Stimulated activated CD4-positive, alpha-beta T cell treated with anti-CD3 and anti-CD28 coated beads, Interleukin-1b, Interleukin-23, amount 100 ng/mL, for 4 hours (primary cell): Measurements from ENCODE around the gene NOS1.
"Not testable (repeated sequence)": the region's sequence is repeated elsewhere in the genome, so short reads cannot be mapped to it uniquely, and the experiment has no call there.

Experiments used
- DNase-seq, 2 donors: peaks; one replicate each; pipeline ENCODE4 v3.0.0-alpha.2; 2020; ENCODE audit warnings: low read depth in 2 of 2

The NOS1 gene

DNA sequence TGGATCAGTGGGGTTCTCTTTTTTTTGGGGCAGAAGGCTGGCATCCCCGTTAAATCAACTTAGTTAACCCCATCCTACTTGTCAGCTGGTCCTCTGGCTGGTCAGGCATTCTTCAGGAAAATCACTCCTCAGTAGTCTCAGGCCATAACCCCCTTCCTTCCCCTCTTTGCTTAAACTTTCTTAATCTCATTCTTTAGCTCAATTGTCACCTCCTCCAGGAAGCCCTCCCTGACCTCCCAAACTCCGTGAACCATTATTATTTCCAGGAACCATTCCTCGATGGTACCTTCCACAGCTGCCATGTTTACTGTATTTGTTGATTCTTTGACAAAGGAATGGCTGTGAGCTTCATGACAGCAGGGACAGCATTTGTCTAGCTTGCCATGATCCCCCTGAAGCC is 98.7 kb downstream of the NOS1 start:
- no peak for DNase-seq

DNA sequence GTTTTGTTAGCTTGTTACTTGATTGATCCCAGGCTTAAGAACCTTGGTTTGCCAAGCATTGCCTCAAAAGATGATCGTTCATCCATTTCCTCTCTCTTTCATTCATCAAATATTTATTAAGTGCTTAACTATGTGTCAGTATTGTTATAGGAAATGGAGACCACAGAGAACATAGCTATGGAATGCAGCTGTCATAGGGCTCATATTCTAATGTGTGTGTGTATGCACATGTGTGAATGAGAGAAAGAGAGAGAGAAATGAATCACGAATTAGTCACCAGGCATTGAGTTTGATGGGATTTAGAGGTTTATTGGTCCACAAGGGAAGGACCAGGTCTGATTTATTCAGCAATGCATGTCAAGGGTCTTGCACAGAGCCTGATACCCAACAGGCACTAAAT is 100.2 kb downstream of the NOS1 start:
- no peak for DNase-seq

DNA sequence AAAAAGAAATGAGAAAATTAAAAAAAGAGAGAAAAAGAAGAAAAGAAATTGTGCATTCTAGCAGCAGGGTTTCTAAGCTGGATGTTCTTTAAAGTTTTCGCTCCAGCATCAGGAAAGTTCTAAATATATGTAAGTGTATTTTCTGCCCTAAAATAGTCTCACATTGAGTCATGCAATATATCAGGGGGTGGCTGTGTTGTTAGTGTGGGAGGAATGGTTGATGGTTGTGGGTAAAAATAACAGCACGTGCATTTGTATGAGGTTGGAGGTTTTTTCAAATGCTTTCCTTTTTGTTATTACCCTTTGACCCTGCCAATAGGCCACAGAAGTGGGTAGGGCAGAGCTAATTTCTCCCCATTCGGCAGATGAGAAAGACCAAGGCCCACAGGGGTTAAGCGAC is 106.0 kb downstream of the NOS1 start:
- DNase-seq, result no peak

DNA sequence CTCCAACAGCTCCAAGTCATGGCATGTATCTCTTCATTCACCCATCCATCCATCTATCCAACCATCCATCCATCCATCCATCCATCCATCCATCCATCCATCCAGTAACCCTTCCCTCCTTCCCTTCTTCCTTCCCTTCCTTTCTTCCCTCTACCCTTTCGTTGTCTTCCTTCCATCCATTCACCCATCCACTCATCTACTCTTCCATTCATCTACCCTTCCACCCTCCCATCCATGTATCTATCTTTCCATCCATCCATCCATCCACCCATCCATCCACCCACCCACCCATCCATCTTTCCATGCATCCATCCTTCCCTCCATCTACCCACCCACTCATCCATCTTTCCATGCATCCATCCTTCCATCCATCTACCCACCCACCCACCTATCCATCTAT is 117.9 kb downstream of the NOS1 start:
- DNase-seq, result no peak

DNA sequence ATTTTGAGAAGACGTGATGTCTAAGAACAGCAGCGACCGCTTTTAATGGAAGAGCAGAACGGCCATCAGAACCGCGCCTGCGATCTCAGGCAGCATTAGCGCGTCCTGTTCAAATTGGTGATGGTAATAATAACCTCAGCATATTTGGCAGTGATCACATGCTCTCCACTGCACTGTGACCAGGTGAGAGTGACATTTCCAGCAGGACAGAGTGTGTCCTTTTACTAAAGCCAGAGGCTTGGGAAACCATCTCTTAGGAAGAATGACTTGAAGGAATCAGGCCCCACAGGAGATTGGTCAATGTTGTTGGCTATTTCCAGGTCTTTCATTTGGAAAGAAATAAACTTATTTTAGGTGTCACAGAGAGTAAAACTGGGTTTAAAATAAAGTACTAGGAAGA is 119.7 kb downstream of the NOS1 start:
- DNase-seq, result no peak

DNA sequence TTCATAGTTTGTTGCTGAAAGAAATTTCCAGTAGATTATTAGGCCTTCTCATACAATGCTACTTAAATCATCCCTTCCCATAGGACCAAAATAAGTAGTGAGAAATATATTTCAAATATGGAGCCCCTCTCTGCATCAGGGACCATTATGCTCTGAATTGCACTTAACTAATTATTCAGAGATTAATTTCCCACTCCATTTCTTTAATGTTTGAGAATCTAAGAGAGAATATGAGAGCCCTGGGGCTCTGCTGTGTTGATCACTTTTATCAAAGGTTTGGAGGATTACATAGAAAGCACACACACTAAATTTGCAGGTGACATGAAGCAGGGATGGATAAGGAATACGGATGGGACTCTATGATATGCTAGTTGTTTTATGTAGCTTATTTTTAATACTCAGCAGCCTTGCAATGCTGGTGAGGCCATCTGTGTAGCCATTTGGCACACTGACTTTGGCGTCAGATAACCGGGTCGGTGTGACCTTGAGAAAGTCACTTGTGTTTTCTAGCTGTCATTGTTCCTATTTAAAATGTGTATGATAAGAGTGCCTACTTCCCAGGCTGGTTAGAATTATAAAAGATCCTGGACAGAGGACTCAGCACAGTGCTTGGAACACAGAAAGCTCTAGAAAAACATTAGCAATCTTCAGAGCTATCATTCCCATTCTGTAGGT is 121.2 kb downstream of the NOS1 start:
- DNase-seq, result no peak

DNA sequence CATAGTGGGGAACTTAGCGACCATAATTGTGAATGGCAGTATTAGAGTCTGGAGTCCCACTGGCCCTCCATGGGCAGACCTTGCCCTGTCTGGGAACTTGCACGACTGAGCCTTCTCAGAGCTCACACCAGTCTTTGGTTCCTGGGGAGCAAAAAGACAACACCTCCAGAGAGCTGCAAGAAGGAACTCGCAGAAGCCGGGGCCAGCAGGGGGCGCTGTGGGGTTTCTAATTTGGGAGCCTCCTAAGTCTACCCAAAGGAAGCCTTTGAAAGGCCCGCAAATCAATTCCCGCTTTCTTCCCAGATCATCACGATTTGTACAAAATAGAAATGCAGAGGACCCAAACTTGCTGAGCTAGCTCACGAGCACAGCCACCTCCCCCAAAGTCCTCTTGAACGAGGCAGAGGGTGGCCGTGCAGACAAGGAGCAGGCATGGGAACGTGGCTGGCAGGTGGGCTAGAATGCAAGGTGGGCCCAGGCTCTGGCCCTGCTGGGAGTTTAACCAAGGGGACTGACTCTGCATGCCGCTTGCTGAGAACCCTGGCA is 124.9 kb downstream of the NOS1 start:
- DNase-seq, result peak; percentile 69 to 73

DNA sequence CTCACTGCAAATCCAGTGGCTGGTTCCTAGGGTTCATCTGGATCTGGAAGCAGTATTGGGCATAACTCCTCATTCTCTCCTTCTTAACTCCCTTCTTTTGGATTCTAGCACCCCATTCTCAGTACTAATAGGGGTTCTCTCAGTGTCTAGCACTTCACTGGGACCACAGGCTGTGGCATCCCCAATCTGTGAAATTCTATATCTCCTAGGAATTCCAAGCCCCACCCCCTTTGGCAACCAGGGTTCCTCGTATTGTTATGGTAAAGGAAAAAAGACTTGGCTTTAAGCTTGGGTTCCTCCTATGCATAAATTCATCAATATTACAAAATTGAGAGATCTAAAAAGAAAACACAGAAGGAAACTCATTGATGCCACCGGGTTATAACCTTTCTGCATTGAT is 126.2 kb downstream of the NOS1 start:
- no peak for DNase-seq

DNA sequence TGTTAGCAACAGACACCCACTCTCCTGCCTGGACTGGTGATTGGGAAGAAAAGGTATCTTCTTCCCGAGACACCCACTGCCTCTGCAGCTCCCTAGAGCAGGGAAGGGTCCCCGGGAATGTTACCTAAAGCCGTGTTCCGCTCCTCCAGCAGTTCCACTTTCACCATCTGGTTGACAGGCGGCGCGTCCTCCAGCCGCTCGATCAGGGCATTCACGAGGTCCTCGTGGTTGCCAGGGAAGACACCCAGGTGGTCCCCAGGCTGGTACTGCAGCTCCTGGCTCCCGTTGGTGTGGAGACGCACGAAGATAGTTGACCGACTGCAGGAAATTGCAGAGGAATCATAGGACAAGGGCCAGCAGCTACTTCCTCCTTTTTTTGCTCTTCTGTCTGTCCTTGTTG is 127.0 kb downstream of the NOS1 start:
- DNase-seq, result no peak

DNA sequence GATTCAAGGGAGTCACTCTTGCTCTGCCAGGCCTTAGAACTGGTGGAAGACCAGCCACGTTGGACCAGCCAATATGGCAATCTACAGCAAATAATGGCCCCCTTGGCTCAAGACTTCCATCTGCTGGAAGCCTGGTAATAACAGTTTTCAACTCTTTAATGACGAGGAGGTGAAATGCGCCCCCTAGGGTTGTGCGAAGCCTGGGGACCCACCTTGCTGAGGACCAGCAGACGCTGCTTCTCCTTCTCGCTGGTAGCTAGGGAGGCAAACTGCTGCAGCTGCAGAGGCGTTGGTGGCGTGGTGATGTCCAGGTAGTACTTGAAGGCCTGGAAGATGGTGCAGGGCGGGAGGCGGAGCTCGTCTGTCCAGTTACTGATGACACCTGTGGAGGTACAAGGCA is 129.7 kb downstream of the NOS1 start:
- no peak for DNase-seq

DNA sequence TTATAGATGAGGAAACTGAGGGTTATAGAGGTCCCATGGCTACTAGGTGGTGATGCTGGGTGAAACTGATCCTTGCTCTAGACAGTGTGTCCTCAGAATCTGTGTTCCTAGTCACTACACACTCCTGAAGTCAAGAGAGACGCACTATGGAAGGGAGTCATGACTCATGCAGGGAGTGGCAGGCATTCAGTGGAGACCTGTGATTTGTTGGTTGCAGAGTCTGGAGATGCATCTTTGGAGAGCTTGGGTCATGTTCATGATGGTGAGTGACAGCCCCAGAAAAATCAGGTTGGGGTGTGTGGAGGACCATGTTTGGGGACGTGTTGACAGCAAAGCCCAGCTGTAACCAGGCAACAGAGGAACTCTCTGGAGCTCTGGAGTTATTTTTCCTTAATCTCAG is 133.2 kb downstream of the NOS1 start:
- DNase-seq, result no peak

DNA sequence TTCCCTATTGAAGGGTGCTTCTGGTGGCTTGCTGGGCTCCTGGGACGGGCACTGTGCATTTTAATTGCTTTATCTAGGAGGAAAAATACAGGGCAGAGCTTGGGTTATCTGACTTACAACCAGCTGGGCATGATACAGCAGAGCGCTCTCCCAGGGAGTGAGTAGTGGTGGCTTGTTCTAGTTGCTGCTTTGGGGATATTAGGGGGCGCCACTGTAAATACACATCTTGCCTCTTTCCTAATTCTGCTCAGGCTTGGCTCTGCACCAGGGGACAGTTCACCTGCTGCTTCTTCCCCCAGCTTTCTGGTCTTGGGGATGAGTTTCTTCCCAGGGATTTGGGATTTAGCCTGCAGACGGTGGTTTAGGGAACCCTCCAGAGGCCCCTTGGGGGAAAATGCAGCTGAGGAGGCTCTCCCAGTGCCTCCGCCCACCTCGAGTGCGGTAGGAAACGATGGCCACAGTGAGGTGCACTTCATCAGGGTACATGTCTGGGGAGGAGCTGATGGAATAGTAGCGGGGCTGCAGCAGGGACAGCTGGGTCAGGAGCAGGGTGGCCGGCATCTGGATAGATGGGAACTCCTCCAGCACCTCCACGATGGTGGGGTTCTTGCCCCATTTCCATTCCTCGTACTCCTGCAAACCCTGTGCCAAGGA is 134.3 kb downstream of the NOS1 start:
- DNase-seq, result no peak

DNA sequence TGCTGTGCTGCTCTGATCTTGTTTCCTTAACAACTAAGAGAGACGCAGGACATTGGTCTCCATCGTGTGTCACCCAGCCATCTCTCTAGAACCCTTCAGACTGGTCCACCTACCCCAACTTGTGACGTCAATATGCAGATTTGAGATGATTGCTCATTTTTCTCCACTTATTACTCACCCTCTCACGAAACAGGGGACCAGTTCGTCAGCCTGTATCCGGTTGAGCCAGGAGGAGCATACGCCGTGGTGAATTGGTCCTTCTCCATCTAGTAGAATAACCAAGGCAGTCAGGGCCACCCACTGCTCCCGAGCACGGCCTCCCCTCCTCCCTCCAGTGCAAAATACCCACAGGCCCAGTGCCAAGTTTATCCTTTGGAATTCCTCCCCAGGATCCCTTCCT is 134.9 kb downstream of the NOS1 start:
- DNase-seq, result no peak

DNA sequence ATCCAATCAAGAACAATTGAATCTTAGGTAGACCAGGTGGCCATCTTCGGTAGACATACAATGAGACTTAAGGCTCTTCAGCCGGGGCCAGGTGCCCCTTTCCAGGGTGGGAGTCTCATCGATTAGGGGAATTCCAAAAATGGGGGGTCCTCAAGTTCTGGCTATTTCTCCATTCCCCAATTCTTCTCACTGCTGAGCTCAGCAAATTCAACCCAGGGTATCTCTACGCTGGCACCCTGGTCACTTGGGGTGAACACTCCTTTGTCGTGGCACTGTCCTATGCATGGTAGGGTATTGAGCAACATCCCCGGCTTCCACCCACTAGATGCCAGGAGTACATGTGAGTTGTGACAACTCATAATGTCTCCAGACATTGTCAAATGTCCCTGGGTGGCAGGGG is 136.2 kb downstream of the NOS1 start:
- DNase-seq, result no peak

DNA sequence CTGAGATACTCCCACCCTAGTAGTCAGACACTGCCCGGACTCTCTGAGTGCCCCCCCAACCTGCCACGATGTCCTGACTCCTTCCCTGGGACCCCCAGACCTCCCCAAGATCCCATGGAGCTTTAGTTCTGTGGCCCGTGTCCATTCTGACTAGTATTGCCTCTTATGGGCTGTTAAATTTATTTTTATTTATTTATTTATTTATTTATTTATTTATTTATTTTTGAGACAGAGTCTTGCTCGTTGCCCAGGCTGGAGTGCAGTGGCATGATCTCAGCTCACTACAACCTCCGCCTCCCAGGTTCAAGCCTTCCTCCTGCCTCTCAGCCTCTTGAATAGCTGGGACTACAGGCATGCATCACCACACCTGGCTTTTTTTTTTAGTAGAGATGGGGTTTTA is 140.5 kb downstream of the NOS1 start:
- DNase-seq, result not testable (repeated sequence)

DNA sequence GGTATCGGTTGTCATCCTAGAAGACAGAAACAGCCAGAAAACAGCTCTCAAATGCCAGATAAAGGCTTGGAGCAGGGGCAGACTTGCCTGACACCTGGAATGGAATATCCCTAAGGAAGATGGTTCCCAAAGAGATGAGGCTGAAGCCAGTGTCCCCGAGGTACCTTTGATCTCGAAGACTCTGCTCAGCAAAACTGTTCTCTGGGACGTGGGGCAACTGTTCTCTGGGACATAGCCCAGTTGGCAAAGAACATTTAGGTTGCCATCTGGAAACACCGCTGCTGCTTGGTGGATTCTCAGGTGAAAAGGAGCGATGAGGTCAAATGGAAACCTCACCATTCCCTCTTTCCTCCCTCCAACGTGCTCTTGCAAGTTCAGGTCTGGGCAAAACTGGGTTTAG is 143.3 kb downstream of the NOS1 start:
- no peak for DNase-seq

DNA sequence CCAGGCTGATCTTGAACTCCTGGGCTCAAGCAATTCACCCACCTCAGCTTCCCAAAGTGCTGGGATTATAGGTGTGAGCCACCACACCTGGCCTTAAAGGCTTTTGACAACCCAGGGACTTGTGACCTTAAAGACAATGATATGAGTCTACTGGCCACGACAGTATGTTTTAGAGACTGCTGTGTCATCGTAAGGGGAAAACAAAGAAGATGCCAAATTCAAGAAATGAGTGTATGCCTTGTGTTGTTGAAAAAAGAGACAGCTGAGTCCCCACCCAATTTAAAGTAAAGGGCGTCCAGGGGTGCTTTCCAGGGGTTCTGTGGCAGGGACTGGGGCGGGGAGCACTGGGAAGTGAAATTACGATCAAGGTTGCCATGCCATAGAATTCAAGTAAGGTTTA is 144.7 kb downstream of the NOS1 start:
- no peak for DNase-seq

DNA sequence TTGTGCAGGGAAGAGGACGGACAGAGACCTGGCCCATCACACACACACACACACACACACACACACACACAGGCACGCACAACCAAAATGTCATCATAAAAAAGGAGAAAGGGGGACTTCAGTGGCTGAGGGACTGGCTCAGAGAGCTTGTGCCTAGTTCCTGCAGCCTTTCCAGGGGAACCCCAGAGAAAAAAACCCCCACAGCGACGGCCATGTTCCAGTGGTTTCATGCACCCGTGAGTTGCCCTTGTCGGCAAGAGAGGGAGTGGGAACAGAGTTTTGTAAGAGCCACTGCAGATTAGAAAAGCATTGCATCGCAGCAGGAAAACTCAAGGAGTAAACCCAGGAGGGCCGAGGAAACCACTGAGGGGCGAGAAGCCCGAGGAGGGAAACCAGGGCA is 146.6 kb downstream of the NOS1 start:
- DNase-seq, result no peak

DNA sequence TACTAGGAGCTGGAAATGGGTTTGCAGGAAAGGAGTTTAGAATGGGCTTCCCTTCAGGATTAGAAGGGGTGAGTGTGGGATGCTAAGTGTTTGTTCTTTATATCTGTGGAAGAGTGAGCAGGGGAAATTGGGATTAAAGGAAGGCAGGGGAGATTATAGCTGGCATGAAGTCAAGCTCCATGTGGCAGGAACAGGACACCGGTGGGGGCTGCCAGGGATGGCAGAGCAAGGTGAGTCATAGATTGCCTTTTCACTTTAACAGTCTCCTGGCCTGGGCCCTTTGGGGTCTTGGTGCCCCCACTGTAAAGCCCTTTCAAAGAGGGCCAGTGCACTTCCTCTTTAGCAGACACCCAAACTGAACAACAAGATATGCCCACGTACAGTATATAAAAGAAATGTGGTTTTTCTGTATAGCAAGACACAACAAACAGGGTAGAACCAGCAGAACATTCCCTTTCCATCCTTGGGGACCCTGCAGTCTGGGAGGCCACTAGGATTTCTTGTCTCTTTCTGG is 148.1 kb downstream of the NOS1 start:
- no peak for DNase-seq

DNA sequence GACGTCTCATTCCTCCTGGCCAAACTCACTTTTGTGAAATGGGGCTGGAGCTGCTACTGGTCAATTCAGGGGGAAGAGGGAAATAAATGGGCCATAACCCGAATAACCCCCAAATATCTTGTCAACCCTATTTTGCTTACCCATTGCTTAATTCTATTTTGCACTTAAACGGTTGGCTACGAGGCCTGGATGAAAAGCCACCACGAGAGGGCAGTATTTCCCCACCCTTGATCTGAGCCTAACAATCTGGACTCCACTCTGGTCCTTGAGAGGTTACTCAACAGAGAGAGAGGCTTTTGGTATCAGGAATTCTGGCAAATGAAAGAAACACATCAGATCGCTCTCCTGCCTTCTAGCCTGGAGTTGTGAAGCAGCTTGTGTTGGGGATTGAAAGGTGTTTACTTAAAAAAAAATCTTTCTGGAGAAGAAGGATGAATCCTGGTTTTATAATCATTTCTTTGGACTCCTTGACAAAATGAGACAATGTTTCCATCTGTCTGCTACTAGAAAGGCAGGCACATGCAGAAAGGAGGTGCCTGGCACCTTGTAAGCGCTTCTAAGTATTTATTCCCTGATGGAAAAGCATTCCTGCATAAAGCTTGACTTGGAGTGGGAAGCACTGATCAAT is 148.7 kb downstream of the NOS1 start:
- DNase-seq, result peak; percentile 44 to 56

DNA sequence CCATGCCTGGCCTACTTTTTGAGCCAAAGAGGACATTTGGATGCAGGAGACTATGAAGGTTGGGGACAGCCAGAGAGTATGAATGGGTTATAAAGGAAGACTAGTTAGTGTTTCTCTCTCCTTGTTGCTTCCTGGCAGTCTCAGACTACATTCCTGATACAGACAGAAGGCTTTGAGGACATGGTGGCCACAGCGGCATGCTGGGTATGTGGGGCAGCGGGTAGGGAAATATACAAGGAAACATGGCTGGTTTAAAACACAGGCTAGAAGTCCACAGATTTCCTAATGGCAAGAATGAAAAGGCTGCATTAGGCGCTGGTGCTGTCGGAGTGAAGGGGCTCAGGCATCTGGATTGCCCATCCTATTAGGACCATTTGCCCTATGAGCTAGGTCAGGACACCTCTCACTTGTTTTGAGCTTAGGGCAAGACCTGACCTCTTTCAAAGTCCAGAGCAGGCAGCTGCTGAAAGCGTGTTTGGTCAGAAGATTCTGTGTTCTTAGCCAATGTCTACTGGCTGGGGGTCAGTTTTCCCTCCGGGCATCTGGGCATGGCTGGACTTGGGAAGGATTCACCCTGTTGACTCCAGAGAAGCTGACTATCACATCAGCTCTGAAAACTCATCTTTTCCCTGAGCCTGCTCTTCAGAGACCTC is 151.0 kb downstream of the NOS1 start:
- DNase-seq, result no peak

DNA sequence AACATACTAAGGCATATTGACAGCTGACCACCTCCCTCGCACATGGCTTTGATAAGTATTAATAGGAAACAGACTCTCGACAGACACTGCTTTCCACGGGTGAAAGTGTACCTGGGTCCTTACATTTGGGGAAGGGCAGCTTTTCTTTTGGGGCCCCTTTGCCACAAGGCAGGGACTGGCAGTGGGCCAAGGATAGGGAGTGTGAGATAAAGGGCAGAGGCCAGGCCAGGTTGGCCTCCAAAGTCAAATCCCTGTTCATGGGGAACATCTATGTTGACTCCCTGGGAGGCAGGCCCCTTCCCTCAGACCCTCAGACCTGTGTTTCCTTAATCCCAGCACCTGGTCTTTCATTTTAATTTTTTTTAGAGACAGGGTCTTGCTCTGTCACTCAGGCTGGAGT is 151.8 kb downstream of the NOS1 start:
- DNase-seq, result no peak
